HG03520 (cell line): Measurements from ENCODE around the gene SRPRB.

Experiments used
- ATAC-seq: cut with Tn5 transposase; IDR thresholded peaks from one replicate; pipeline ENCODE4 v1.9.1; 2021; ENCODE audit warnings: mild to moderate bottlenecking, moderate library complexity; ENCODE audit not compliant: unreplicated experiment

SRPRB gene

DNA sequence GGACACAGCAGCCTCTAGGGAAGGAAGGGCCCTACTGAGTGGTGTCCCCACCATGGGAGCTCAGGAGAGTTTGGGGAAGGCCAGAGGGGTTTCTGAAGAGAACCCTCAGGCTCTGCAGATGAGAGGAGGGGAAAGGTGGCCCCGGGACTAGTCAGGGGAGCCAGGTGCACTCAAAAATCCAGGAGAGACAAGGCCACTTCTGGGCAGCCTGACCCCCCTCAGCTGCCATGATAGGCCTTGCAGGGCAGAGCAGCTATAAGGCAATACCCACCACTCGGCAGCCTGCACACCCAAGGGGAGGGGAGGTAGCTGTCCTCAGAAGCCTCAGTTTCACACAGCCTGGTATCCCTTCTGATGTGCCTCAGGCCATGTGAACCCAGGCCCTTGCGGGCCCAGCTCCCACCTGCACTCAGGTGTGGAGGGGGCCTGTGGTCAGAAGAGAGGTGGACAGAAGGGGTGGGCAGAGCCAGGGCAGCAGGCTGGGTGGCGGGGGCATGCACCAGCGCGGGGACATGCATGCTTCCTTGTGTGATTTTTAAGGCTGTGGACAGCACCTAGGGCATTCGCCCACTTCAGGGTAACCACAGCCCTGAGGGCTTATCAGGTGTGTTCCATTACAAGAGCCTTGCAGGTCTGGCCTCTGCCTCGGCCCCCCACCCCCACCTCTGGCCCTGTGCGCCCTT lies 34.6 kb downstream of the SRPRB start:
- ATAC-seq: no peak

DNA sequence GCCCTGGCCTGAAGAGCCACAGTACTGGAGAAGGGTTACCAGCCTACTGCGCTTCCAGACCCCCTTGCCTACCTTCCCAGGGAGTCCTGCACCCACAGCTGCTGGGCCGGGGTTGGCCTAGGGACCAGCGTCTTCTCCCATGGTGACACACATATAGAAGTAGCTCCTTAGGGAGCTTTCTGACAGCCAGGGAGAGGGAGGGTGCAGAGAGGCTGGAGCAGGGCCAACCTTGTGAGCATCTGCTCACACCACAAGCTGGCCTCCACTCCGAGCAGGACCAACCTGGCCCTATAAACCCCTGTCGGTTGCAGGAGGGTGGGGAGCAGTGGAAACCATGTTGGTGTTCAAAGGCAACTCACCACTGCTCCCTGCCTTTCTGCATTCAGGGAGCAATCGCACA lies 35.2 kb downstream of the SRPRB start:
- ATAC-seq: no peak

DNA sequence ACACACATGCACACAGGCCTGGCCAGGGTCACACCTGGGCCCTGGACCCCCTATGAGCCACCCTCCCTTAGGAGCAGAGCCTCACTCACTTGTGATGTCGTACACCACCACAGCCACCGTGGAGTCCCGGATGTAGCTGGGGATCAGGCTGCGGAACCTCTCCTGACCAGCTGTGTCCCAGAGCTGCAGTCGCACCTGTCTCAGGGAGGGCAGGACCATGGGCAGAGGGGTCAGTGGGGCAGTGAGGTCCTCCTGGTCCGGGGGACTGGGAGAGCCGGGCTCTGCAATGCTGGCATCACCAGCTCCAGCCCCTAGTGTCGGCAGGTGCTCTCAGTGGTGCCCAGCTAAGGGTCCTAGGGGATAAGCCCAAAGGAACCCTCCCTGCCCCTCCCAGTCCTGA lies 35.6 kb downstream of the SRPRB start:
- no peak for ATAC-seq

DNA sequence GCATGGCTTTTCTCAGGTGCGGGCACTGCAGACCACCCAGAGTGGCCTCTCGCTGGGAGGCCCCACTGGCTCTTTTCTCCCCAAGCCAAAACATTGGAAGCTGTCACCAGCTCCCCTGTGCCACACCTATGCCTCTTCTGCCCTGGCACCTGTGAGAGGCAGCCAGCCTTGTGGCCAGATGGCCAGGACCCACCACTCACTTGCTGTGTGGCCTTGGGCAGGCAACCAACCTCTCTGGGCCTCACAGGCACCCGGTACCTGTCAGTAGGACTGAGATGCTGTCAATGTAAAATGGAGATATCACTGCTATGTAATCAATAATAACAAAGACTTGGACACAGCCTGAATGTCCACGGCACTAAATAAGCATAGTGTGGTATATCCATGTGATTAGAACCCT lies 36.5 kb downstream of the SRPRB start:
- ATAC-seq: no peak

DNA sequence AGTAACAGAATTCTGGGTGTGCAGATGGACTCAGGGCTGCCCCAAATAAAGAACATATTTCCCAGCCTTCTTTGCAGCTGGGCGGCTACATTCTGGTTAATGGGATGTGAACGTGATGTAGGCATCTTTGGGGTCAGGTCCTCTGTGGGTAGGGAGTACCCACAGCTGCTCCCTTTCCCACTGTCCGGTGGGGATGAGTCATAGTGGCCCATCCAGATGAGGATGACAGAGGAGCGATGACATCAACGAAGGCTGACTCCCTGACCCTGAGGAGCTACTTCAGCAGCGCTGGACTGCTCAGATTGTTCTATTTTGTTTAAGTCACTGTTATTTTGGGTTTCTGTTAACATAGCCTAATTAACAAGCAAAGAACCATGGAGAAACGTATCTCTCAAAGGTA lies 38.0 kb downstream of the SRPRB start:
- ATAC-seq: no peak

DNA sequence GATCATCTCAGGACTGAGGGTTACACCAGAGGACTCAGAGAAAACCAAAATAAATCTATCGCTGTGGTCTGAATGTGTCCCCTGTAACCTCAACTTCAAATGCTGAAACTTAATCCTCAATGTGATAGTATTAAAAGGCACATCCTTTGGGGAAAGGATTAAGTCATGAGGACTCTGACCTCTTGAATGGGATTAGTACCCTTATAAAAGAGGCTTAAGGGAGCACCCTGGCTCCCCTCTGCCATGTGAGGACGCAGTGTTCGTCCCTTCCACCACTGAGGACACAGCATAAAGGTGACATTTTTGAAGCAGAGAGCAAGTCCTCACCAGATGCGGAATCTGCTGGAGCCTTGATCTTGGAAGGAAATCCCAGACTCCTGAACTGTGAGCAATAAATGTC lies 39.5 kb downstream of the SRPRB start:
- no peak for ATAC-seq

DNA sequence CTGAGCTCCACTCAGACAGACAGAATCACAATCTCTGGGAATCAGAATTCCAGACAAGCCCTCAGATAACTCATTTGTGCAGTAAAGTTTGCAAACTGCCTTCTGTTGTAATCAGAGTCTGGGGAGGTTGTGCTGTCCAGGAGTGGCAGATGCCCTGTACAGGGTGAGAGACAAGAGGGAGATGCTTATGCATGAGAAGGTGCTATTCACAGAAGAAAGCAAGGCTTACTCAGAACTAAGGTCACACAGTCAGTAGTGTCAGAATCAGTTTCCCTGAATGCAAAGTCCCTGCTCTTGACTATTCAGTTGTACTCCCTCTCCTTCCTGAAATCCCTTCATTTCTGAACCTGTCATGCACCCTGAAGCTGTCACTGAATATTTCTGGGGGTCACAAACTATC lies 43.7 kb downstream of the SRPRB start:
- ATAC-seq: no peak

DNA sequence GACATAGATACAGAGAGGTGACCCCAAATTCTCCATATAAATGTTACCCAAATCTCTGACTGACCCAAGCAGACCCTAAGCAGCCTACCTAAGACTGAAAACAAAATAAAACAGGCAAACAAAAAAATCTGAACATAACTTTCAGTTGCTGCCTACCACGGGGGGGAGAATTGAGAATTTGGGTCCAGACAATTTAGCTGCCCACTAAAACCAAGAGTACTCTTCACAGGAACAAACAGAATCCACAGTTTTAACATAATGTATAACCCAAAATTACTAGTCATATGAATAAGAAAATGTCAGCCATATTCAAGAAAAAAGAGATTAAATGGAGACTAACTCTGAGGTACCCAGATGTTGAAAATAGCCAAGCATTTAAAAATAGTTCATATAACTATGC lies 44.4 kb downstream of the SRPRB start:
- ATAC-seq: no peak

DNA sequence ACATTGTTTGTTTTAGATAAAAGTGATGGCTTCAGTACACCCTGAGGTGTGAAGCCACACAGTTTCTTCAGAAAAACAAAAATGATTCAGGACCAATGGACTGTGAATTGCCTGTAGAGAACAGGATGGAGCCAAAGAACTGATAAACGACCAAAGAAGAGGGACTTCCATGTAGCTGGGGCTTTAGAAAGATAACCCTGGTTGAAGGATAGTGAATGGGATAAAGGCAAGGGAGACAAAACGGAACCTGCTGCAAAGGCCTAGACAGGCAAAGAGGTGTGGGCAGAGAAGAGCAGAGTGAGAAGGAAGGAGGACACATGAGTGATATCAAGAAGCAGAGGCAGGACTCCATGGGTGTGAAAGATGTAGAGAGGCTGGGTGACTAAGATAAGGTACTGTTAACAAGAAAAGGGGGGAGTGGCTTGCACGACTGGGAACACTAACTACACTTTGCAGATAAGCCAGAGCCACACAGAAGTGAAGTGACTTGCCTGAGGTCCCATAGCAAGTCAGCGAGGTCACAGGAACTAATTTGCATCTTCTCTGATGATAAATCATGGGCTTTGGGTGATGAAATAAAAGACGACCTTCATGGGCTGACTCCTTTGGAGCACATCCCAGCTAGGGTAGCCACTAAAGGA lies 45.8 kb downstream of the SRPRB start:
- ATAC-seq: no peak

DNA sequence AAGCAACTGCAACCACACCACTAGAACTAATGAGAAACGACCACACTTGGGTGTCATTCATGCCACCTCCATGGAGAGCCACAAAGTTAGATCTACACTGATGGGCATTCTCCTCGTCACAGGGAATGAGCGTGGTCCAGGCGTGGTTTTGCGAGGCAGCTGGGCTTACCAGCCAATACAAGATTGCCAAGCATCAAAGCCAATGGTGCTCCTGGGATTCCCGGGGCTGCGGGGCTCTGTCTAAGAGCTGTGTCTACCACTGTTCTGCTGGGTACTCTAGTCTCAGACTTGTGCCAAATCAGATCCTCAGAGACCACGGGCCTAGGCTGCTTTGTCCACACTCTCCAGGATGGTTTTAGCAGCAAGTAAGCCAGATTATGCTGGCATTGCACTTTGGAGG lies 46.3 kb downstream of the SRPRB start:
- no peak for ATAC-seq

DNA sequence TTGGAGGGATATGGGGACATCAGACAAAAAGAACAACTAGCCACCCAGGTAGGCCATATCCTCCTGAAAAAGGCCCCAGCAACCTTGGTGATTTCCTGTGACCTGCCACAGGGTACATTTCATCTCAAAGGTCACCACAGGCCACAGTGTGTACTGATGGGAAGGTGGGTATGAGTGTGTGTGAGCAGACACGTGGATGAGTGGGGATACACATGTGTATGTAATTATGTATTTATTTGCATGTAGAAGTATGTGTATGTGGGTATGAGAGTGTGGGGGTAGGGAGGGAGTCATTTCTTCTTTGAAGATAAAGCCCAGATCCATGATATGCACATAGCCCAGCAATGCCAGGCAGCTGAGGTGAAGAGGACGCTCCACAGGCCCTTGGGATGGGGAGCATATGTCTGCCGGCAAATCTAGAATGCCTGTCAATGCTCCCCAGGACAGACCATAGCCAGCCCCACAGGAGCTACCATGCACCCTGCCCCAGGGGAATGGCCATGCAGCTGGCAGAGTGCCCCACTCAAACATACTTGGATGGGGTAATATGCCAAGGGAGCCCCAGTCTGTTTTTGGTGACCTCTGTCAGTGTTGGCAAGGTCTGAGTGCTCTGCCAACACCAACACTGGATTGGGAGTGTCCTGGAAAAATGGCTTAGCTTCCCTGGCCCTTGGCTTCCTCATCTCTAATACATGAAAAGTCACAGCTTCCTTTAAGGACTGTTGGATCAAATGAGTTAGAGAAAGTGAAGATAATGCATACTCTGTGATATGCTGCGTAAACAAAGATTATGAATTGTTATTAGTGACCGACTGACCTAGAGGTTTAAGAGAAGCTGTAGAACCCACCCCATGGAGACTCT lies 47.7 kb downstream of the SRPRB start:
- no peak for ATAC-seq

DNA sequence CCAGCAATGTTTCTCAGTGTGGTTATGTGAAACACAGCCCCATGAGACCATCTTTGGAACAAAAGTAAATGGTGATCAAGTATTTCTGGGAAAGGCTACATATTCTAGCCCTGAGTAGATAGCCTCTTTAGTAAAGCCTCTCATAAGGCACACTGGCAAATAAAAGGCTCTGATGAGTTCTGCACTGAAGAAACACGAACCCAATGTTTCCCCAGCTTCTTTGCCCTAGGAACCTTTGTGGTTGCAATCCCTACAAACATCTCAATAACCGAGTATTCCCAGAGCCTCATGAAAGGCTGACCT lies 48.3 kb downstream of the SRPRB start:
- ATAC-seq: no peak

DNA sequence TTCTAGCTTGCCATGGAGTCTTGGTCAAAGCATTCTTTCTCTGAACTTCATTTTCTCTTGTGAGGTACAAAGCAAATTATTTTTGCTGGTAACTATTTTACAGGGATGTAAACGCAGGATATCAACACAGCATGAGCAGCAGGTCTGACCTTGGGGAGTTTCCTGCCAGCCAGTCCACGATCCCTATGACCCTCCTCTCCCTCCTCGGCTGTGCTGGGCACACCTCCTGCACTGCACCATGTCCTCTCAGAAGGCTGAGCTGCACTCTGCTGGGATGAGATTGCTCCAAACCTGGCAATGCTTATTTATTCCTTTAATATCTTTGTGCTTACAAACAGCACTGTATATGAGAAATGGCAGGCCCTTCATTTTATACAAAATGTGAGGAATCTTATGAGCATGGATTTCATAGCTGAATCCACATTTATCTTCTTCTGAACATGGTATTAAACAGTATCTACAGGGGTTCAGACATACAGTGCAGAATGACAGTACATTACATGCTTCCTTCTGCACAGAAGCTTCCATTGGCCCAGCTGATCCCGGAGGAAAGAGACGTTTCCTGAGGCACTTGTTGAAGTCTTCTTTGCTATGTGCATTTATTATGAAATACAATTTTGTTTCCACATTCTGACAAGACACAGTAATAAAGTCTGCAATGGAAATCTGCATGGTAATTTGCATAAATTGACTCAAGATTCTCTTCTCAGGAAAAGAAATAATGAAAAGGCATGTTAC lies 48.8 kb downstream of the SRPRB start:
- no peak for ATAC-seq

DNA sequence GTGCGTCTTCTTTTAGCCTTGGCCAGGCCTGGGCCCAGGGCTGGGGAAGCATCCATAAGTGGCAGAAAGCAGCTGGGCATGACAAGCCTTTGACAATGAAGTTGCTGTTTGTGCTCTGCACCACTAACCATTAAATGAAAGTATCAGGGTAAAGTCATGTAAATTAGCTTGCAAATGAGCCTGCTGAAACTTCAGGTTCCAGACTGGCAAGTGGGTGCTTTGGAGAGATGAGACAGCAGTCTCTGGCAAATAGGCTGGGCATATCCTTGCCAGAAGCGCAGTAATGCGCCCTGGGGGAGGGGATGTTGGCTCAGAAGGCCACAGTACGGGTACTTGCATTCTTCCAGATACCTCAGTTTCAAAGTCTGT lies 49.4 kb downstream of the SRPRB start:
- ATAC-seq: no peak

DNA sequence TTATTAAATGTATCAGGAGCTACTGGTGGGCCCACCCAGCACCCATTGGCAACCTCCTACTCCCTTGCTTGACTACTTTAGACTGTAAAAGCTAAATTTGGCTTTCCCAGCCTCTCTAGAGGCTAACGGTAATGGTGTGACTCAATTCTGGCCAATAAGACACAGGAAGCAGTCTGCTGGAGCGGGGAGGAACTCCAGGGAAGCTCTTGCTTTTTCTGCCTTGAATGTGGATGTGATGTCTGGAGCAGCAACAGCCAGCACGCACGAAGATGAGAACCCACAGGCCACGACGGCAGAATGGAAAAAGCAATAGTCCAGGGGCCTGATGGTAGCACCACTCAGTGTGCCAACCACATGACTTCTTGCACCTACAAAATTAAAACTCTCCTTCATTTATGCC lies 50.2 kb downstream of the SRPRB start:
- ATAC-seq: no peak

DNA sequence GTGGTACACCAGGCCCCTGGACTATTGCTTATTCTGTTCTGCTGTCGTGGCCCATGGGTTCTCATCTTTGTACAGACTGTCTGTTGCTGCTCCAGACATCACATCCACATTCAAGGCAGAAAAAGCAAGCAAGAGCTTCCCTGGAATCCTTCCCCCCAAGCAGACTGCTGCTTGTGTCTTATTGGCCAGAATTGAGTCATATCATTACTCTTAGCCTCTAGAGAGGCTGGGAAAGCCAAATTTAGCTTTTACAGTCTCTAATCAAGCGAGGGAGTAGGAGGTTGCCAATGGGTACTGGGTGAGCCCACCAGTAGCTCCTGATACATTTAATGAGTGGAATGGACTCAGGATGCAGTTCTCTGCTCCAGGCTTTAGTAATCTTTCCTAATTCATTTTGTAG lies 50.7 kb downstream of the SRPRB start:
- ATAC-seq: no peak

DNA sequence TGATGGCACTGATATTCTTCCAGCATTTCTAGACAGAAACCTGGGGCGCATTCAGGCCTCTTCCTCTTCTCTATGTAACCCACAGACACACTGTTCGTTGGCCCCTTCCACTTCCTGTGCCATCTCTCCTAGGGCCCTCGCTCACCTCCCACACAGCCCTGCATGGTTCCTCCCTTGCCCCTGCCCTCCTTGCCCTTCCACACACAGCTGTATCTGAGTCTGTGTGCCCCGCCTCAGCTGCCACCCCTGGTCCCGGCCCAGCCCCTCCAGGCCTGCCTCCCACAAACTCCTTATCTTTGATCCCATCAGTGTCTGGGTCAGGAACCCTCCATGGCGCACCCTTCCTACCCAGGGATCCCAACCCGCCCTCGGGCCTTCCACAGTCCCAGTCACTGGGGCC lies 52.2 kb downstream of the SRPRB start:
- ATAC-seq: no peak

DNA sequence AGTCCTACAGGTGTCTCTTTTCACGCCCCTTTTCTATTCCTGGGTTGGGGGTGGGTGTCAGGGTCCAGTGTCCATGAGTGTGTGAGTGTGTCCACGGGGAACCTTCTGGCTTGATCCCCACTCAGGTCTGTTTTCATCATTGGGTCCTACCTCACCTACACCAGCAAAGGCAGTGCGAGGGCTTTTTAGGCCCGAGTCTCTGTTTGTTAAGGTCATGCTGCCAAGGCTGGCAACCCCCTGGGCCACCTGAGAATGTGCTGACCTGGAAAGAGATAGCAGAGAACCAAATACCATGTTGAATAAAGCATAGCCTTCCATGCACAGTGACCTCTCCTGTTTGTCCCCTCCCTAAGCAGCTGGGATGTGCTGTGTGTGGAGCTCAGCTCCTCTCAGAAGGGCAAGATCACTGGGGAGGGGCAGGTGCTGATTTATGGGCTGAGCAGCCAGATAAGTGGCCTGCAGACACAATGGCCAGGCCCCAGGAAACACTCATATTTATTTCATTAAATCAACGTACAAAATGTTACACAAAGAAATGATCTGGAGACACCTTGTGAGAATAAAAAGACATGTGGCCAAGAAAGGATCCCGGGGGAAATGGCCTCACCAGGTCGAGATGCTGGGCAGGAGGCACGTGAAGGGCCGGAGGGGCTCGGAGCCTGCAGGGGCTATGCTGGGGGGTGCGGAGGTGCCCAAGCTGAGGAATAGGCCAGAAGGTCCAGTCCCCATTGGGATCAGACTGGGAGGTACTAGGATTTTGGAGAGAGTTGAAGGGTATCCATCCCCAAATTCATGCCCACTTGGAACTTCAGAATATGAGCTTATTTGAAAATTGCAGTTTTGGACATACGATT lies 54.0 kb downstream of the SRPRB start:
- ATAC-seq: no peak

DNA sequence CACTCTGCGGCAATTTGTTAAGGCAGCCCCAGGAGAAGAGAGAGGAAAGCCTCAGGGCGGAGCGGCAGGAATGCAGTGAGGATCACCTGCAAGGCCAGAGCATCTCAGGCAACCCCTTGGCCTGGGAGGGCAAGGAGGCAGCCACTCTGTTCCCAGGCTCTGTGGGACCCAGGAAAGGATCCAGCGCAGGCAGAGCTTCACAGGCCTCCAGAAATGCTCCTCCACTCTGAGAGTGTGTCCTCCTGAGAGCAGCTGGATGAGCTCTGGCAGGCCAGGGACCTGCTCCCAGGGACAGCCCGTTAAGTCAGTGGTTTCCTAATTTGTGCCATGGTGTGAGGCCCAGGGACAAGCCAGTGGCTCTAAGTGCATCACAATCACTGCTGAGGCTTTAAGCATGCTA lies 54.9 kb downstream of the SRPRB start:
- ATAC-seq: no peak

DNA sequence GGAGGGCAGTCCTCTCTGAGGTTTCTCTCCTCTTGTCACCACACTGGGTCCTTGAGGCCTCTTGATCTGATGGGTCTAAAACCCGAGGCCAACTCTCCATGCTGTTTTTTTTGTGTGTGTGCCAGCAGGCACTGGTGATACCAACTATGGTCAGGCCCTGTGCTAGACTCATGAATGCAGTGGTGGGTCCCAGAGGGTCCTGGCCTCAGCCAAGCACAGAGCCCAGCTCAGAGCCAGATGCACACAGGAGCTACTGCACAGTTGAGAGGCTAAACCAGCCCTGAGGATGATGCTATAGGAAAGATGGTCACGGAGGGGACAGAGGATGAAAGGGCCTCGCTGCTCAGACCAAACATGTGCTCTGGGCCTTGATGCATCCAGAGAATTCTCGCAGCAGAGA lies 56.5 kb downstream of the SRPRB start:
- ATAC-seq: no peak

DNA sequence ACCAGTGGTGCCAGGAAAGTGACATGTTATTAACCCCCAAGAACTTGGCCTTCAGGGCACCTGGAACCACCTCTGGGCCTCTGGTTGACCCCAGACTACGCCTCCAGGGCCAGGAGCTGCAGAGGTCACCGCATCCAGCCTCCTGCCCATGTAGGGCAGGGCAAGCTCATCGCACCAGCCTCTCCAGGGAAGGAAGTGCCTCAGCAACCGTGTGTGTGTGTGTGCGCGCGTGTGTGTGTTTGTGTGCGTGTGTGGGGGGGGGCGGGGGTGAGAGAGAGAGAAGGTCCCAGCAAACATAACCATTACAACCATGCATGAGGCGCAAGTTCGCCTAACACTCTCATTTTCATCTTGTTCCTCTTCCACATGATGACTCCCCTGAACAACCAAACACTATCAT lies 58.3 kb downstream of the SRPRB start:
- ATAC-seq: no peak
